OCI-LY1 (cell line): ENCODE measurements around the gene FIBP.

Experiments
- H2AFZ ChIP-seq: fragments of 200-600 bp; sonication (generic), shearing (Covaris generic); 2 replicates; pipeline ENCODE4 v1.6.0; 2014; ENCODE audit warnings: antibody characterized with exemption, mild to moderate bottlenecking, low read length
- H3F3A ChIP-seq: fragments of 200-600 bp; sonication (generic), shearing (Covaris generic); 2 replicates; pipeline ENCODE4 v1.6.0; 2014; ENCODE audit warnings: mild to moderate bottlenecking, antibody characterized with exemption, low read length, moderate library complexity; ENCODE audit not compliant: insufficient read depth
- H3K27ac ChIP-seq: fragments of 200-600 bp; sonication (generic); 2 replicates; pipeline ENCODE4 v1.5.1; 2014; ENCODE audit warnings: low read length, mixed run types, mild to moderate bottlenecking, low read depth; ENCODE audit not compliant: poor library complexity, severe bottlenecking
- H3K27me3 ChIP-seq: fragments of 200-600 bp; sonication (generic); 2 replicates; pipeline ENCODE4 v1.6.0; 2014; ENCODE audit warnings: antibody characterized with exemption, mild to moderate bottlenecking, low read length, moderate library complexity; ENCODE audit not compliant: insufficient read depth
- H3K36me3 ChIP-seq: fragments of 200-600 bp; sonication (generic); 2 replicates; pipeline ENCODE4 v1.6.1; 2014; ENCODE audit warnings: mild to moderate bottlenecking, antibody characterized with exemption, low read length, moderate library complexity, mixed read lengths; ENCODE audit not compliant: insufficient read depth
- H3K4me1 ChIP-seq: fragments of 200-600 bp; sonication (generic); 2 replicates; pipeline ENCODE4 v1.5.1; 2014; ENCODE audit warnings: mild to moderate bottlenecking, low read length, moderate library complexity; ENCODE audit not compliant: insufficient read depth, severe bottlenecking
- H3K4me2 ChIP-seq: fragments of 200-600 bp; sonication (generic), shearing (Covaris generic); 2 replicates; pipeline ENCODE4 v1.6.1; 2014; ENCODE audit warnings: low read length
- H3K4me3 ChIP-seq: fragments of 200-600 bp; sonication (generic); 2 replicates; pipeline ENCODE4 v1.5.1; 2014; ENCODE audit warnings: low read length, low read depth, mild to moderate bottlenecking, mixed read lengths; ENCODE audit not compliant: poor library complexity, severe bottlenecking
- H3K79me2 ChIP-seq: fragments of 200-600 bp; shearing (Covaris generic); 2 replicates; pipeline ENCODE4 v1.6.1; 2016; ENCODE audit warnings: mixed run types, low read length, mixed read lengths; ENCODE audit not compliant: insufficient read depth
- H3K9ac ChIP-seq: fragments of 200-600 bp; sonication (generic), shearing (Covaris generic); 2 replicates; pipeline ENCODE4 v1.6.1; 2014; ENCODE audit warnings: mild to moderate bottlenecking, low read length, mixed read lengths
- H3K9me2 ChIP-seq: fragments of 200-600 bp; sonication (generic), shearing (Covaris generic); 2 replicates; pipeline ENCODE4 v1.6.1; 2014; ENCODE audit warnings: low read depth, mild to moderate bottlenecking, low read length, mixed read lengths
- H3K9me3 ChIP-seq: fragments of 200-600 bp; shearing (Covaris generic); 2 replicates; pipeline ENCODE4 v1.6.1; 2014; ENCODE audit warnings: low read length, mixed read lengths
- H4K20me1 ChIP-seq: fragments of 200-600 bp; sonication (generic), shearing (Covaris generic); 2 replicates; pipeline ENCODE4 v1.6.0; 2016; ENCODE audit warnings: mild to moderate bottlenecking, low read length; ENCODE audit not compliant: insufficient read depth
- CTCF ChIP-seq: fragments of 200-600 bp; sonication (generic), shearing (Covaris generic); IDR thresholded peaks from 2 replicates; pipeline ENCODE4 v1.5.1; 2017; ENCODE audit warnings: mild to moderate bottlenecking, antibody characterized with exemption, low read length, moderate library complexity, mixed read lengths
- EZH2 ChIP-seq: fragments of 200-600 bp; sonication (generic), shearing (Covaris generic); IDR thresholded peaks from 2 replicates; pipeline ENCODE4 v1.8.0; 2017; ENCODE audit warnings: borderline replicate concordance, mixed run types, mild to moderate bottlenecking, antibody characterized with exemption, low read length, moderate library complexity, mixed read lengths

The FIBP gene

GRCh38 chr11:65915821-65916251, 27.6 kb upstream of the FIBP start:
- Histone ChIP-seq H3K27ac (no peak overlapping the region), H3F3A (no peaks in the 10 kb centered on the region), H3K9me2 (no peaks in the 10 kb centered on the region), H3K36me3 (no peaks in the 10 kb centered on the region), H3K9me3 (no peaks in the 10 kb centered on the region), H3K27me3 (no peaks in the 10 kb centered on the region), H3K79me2 (no peaks in the 10 kb centered on the region), H3K4me1 (peaks cover 24% of the 10 kb centered on the region), H3K4me3 (no peak overlapping the region), H4K20me1 (no peaks in the 10 kb centered on the region), H3K9ac (no peak overlapping the region), H3K4me2 (no peak overlapping the region), H2AFZ (no peak overlapping the region)
- TF ChIP-seq CTCF (no peak), EZH2 (no peak)

GRCh38 chr11:65915101-65915820, 27.0 kb upstream of the FIBP start:
- Histone ChIP-seq H4K20me1 (no peaks in the 10 kb centered on the region), H3K4me2 (no peak overlapping the region), H3F3A (no peaks in the 10 kb centered on the region), H3K27ac (no peak overlapping the region), H3K4me1 (peaks cover 18% of the 10 kb centered on the region), H3K9ac (no peak overlapping the region), H3K79me2 (no peaks in the 10 kb centered on the region), H2AFZ (no peak overlapping the region), H3K9me3 (no peaks in the 10 kb centered on the region), H3K4me3 (no peak overlapping the region), H3K9me2 (no peaks in the 10 kb centered on the region), H3K36me3 (no peaks in the 10 kb centered on the region), H3K27me3 (peaks cover 5% of the 10 kb centered on the region; the same call in 1 of the 2 replicates)
- no peak for TF ChIP-seq CTCF
- no peak for TF ChIP-seq EZH2

- H3K4me1 ChIP-seq: peaks cover 7% of the 10 kb centered on the region
- H2AFZ ChIP-seq: no peak overlapping the region
- H3K27ac ChIP-seq: no peak overlapping the region
- peaks cover 9% of the 10 kb centered on the region for H3K27me3 ChIP-seq
- TF ChIP-seq CTCF (no peak), EZH2 (no peak)
- H3K9me3 ChIP-seq: no peaks in the 10 kb centered on the region
- H3K4me2 ChIP-seq: no peak overlapping the region
- H3K36me3 ChIP-seq: no peaks in the 10 kb centered on the region
- no peaks in the 10 kb centered on the region for H3F3A ChIP-seq
- H3K9ac ChIP-seq: no peak overlapping the region
- no peaks in the 10 kb centered on the region for H3K79me2 ChIP-seq
- H4K20me1 ChIP-seq: no peaks in the 10 kb centered on the region
- H3K4me3 ChIP-seq: no peak overlapping the region
- no peaks in the 10 kb centered on the region for H3K9me2 ChIP-seq
Observed at GRCh38 chr11:65912845-65913244, 24.6 kb upstream of the FIBP start.
